ENCODE results near the gene ADGRD1.

ADGRD1 gene

DNA sequence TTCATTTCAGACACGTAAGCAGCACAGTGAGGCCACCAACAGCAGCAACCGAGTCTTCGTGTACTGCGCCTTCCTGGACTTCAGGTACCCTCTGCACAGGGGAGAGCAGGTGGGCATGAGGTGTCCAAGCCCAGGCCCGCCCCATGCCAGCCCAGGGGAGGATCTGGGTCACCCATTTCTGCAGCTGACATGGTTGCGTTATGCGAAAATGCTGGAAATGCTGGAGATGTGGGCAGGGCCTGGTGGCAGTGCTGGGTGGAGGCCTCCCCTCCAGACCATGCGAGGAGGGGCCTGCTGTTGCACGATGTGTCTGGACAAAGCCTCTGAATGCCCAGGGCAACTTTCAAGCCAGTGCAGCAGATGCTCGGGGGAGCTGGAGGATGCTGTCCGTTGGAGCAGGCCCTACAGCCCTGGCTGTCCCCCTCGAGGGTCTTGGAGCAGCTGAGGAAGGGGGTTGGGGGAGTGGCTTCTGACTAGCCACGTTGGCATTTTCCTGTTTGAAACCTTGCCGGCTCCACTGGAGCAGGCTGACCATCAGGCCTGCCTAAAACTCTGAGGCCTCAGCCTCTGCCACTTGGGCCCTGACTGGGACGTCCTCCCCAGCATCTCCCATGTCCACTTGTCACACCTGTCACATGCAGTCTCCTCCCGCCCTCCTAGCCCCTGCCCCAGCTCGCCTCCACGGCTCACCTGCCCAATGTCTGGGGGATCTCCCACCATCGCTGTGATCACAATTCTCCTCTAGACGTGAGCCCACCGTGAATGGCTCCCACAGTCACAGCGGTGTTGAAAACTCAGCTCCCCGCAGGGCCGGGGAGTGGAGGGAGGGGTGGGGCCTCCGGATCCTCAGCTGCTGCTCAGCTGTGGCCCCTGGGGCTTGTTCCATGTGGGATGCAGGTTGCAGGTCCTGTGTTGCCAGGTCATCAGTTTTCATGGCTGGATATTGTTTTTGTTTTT is 123.4 kb downstream of the ADGRD1 start:
- DNase-seq: no peak

GRCh38 chr12:131077931-131078391 is 124.3 kb downstream of the ADGRD1 start:
- no peak for DNase-seq

GRCh38 chr12:131082290-131083194 is 128.8 kb downstream of the ADGRD1 start:
- no peak for DNase-seq

DNA sequence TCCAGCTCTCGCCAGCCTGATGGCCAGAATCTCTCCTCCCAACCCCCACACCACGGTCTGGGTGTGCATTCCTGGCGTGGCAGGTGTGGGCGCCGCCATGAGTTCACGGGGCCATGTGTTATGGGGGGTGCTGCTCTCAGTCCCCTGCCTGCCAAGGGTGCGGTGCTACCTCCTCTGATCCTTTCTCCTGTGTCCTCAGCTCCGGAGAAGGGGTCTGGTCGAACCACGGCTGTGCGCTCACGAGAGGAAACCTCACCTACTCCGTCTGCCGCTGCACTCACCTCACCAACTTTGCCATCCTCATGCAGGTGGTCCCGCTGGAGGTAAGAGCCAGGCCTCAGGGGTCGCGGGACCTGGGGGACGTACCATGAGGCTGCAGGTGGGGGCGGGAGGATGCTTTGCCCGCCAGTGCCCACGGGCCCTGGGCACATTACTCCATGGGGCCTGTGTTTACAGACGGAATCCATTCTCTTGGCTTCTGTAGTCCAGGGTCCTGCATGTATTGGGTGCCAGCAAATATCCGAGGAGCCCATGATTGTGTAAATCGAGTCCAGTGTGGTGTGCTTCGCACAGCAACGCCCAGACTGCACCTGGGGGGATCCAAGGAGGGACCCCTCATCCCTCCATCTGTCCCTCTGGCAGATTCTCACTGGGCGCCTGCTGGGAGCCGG is 130.8 kb downstream of the ADGRD1 start:
- DNase-seq: no peak

GRCh38 chr12:131085125-131085815 is 131.6 kb downstream of the ADGRD1 start:
- no peak for DNase-seq

DNA sequence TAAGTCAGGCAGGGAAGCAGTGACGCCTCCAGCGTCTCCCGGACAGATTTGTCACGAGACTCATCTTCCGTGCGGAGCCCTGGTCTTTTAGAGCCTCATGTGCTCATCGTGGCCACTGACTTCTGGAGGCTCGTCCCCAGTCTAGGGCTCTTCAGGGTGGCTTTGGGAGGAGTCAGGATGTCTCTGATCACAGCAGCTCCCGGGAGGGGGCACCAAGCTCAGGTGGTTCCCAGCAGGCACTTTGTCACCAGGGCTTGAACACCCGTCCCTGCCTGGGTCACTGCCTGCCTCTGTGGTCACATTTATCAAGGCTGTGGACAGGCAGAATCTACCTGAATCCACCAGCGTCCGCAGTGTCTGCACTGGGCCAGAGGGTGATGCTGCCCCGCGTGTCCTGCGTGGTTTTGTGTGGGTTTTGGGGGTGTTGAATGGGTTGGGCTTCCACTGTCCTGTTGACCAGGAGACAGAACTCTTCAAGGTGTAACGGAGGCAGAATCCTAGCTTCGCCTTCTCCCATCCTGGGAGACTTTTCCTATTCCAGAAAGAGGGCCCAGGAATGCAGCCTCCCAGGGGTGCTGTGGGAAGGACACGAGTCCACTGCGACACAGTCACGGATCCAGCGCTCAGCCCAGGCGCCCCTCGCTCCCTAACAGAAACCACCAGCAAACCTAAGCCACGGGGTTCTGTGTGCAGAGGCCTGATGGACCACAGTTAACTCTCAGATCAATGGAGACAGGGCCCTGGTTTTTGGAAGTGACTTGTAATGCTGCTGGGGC is 132.3 kb downstream of the ADGRD1 start:
- no peak for DNase-seq

- no peak for DNase-seq
Measured at GRCh38 chr12:131087302-131087818, 133.7 kb downstream of the ADGRD1 start.

DNA sequence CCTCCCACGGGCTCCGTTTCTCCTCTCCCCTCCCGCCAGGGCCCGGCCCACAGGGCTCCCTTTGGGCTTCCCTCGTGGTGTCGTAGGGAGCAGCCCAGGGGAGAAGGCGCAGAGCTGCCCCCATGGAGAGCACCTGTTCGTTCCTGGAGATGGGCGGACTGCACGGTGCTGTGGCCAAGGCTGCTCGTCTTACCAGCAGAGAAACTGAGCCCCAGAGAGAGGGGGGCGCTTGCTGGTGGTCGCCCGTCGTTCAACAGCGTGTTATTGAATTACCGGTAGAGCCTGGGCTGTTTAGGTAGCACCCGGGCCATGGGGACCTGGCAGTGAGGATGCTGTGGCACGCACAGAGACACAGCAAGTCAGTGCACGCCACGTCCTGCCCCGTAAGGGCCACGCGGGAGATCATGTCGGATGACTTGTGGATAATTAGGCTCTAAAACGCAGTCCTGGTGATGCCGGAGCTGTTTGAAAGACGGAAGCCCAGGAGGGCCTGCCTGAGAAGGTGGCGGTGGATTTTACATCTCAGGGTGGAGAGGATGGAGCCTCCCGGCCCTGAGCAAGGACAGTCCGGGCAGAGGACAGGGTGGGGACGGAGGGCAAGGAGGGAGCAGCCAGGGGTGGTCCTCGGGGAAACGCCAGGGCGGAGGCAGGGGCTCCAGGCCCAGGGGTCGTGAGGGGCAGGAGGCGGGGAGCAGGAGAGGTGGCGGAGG is 134.4 kb downstream of the ADGRD1 start:
- no peak for DNase-seq

DNA sequence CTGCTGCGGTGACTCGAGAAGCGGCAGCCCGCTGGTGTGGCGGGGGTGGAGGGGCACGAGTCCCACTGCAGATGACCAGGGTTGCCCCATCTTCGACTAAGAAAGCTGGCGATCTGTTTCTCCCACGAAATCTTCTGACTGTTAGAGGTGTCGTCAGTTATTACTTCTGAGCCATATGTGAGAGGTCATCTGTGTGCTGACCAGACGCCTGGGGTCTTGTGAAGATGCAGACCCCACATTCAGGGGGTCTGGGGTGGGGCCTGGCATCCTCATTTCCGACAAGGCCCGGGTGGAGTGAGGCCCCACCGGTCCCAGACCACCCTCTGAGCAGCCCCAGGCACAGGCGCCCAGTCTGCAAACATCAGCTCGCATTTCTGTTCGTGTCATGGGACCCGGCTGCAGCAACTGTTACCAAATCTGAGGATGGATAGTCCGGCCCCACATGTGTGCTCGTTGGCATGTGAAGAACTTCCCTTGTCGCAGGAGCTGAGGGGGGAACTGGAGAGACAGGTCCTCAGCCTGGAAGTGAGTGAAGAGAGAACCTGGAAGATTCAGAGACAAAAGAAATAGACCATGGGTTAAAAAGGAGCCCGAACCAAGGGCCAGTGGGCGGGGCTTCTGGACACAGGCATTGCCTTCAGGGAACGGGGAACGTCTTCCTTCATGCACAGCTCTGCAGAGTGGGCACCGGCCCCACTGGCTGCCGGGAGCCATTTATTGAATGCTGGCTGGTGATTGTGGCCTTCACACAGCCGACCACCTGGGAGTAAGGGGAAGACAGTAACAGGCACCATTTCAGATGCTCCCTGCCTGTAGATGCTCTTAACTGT is 135.2 kb downstream of the ADGRD1 start:
- DNase-seq: no peak

- no peak for DNase-seq
Measured at GRCh38 chr12:131089531-131090273, 136.0 kb downstream of the ADGRD1 start.

- no peak for DNase-seq
Measured at GRCh38 chr12:131090274-131091210, 136.8 kb downstream of the ADGRD1 start.

DNA sequence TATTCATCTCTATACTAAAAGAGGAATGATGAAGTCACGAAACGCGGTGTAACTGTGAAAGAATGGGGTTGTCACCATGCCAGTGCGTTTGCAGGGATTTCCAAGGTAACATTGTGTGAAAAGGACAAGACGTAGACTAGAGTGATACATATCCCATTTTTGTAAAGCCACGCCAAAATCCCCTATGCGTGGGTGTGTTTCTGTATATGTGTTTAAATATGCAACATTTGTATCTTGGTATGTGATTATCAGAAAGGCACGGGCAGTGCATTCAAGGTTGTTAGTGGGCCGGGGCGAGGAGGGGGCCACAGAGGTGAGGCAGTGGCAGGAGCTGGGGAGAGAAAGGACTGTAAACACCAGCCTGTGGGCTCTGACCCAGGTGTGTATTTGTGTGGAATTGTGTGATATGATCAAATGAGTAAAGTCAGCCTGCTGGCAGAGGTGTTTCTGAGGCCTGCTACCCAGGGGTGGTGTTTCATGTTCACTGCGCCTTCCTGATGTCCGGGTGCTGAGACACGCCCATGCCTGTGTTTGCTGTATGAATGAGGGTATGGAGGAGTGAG is 137.8 kb downstream of the ADGRD1 start:
- DNase-seq: no peak

DNA sequence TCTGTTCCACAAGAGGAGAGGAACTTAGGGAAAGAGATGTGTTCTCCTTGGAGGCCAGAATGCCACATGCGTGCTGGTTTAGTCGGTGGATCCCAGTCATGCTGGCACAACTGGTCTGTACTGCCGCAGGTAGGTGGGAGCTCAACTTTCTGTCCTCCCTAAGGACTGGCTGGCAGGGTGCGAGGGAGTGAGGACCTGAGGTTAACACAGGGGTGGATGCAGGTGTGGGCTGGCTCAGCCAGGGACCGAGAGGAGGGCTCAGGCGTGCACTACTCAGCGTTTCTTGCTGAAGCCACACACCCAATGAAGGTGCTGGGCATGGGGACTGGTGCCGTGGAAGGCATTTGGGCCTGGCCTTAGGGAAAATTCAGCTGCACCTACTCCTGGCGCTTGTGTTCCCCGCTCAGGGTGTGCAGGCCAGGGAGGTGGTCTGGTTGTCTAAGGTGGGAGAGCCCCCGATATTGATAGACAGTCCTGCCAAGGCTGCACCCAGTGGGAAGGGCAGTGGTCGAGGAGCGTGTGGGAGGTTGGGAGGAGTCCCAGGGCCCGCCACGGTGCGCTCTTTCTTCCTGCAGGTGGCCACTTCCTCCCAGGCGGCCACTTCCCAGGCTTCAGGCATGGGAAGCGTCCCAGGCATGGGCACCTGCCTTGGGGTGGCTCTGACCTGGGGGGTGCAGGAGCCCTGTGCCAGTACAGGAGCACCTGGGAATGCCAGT is 138.4 kb downstream of the ADGRD1 start:
- no peak for DNase-seq

DNA sequence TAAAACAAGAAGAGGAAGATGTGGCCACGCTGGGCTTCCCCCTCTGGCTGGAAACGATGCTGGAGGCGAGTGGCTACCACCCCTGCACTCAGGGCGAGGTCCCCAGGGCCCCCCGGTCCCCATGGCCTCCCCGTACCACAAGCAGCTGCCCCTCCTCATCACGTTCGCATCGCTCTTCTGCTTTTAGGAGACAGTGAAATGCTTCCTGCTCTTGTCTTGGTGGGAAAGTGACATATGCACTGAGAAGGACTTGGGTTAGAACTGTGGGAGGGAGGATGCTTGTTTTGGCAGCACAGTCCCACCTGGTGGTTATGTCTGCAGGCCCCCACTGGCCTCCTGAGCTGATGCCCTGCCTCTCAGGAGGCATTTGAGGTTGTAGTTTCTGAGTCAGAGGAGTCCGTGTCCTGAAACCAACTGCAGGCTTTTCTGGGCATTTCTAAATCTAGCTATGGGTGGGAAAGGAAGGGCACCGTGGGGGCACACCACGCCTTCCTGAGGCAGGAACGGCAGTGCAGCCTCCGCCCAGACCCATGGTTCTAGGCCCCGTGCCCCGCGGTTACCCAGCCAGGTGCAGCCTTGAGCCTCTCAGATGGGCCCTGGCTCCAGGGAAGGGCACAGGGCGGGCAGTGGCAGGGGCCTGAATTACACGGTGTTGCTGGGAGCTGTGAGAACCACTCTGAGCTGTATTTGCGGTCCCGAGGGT is 139.3 kb downstream of the ADGRD1 start:
- DNase-seq: no peak

DNA sequence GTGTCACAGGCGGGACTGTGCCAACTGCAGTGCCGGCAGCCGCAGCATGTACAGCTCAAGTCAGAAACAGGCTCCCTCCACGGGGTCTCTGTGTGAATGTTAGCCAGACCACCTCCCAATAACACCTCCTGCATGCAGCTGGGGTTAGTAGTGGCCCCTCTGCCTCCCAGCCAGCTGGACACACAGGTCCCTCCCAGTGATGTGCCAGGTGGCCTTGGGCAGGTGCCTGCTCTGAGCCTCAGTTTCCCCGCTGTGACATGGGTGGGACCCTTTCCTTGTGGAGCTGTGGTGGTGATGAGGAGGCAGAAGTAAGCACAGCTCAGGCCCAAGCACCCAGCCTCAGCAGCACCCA is 139.9 kb downstream of the ADGRD1 start:
- no peak for DNase-seq
